PFSK-1 (cell line): ENCODE results near the gene SLC38A5.

Source experiments
- POLR2AphosphoS5 ChIP-seq: IDR thresholded peaks from 2 replicates; pipeline ENCODE4 v1.6.1; 2012; ENCODE audit warnings: low read depth, mild to moderate bottlenecking, control low read depth, low read length, moderate library complexity
- REST ChIP-seq, 2 experiments: IDR thresholded peaks; 2 replicates each; pipeline versions ENCODE4 v1.6.1 to v1.8.0; 2011 to 2012; ENCODE audit warnings: low read depth in 2 of 2, low read length in 2 of 2, control low read depth in 1 of 2, inconsistent platforms in 1 of 2, mild to moderate bottlenecking in 1 of 2, moderate library complexity in 1 of 2; ENCODE audit not compliant: insufficient read depth in 1 of 2
- TAF1 ChIP-seq: IDR thresholded peaks from 2 replicates; pipeline ENCODE4 v1.6.1; 2012; ENCODE audit warnings: low read length, control low read depth, borderline replicate concordance; ENCODE audit not compliant: insufficient read depth

GRCh38 chrX:48497871-48498270 is 27.8 kb upstream of the SLC38A5 start:
- TF ChIP-seq POLR2AphosphoS5 (no peak), REST (IDR thresholded peaks at IDR 0.05; ENCODE audit: insufficient read depth in 1 of 2, low read depth in 2 of 2, low read length in 2 of 2) (no peak), TAF1 (no peak)
